ENCODE measurements around the gene GRAMD1B.

Gene GRAMD1B

GRCh38 chr11:123594921-123595320 lies 164.9 kb downstream of the GRAMD1B start:
- no peak for DNase-seq

DNA sequence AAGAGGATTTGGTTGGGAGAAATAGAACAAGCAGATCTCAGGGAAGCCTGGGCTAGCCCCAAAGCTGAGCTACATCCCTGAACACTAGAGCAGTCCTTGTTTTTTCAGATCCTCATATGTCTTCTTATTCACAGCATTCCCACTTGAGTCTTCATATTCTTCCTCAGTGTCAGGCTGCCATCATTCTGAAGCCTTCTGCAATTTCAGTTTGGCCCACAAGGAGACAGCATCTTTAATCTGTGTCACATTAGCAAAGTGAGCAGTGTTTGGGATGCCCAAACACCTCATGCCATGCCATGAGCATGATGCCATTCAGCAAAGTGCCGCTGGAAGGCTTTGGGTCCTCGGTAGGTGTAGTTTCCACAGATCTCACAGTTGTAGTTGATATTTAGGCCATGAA lies 167.8 kb downstream of the GRAMD1B start:
- no peak for DNase-seq

DNA sequence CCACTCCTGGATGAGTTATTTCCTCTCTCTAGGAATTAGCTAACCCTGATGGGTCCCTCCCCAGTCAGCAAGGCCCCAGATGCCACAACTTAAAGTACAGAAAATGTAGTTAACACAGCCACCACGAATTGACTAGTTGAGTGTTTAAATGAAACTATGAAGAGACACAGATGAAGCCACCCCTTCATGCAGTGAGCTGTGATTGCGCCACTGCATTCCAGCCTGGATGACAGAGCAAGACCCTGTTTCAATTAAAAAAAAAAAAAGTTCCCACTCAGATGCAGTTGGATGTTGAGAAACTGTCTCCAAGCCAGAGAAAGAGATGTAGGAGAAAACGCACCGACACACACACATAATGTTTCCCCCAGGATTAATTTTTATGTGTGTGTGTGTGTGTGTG lies 171.1 kb downstream of the GRAMD1B start:
- no peak for DNase-seq

GRCh38 chr11:123601743-123602142 lies 171.7 kb downstream of the GRAMD1B start:
- DNase-seq, result no peak

DNA sequence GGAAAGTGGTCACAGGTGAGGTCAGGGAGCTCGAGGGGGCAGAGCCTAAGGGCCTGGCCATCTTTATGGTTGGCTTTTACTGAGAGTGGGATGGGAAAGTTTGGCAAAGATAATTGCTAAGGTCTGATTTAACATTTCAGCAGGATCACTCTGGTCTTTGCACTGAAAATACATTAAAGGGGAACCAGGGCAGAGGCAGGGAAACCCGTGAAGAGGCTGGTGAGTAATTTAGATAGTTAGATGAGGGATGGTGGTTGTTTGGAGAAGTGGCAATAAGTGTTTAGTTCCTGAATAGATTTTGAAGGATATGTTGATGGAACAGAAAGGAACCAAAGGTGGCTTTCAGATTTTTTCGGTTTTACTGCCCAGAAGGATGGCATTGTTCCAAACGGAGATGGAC lies 173.6 kb downstream of the GRAMD1B start:
- no peak for DNase-seq

DNA sequence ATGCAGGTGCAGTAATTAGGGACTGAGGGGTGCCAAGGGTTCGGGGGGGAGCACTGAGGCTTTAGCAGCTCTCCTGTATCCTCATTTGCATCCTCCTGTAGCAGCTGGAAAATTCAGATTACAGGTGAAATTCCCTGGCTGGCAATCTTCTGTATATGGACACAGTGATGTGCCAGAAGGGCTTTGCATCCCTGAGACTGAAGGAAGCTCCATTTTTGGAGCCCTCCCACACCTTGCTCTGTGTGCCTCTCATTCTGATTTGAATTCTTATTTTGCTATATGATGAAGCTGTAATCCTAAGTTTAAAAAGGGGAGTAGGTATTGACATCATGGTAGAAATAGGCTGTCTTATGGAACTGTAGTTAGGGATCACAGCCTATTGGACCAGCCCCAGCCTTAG lies 177.7 kb downstream of the GRAMD1B start:
- no peak for DNase-seq

- no peak for DNase-seq
These were observed 178.3 kb downstream of the GRAMD1B start for GRCh38 chr11:123608371-123608770.

GRCh38 chr11:123608945-123609344 lies 178.9 kb downstream of the GRAMD1B start:
- DNase-seq, result no peak

- no peak for DNase-seq
These were observed 181.6 kb downstream of the GRAMD1B start for GRCh38 chr11:123611698-123612097.

GRCh38 chr11:123616505-123617198 lies 186.6 kb downstream of the GRAMD1B start:
- DNase-seq, result no peak

GRCh38 chr11:123622576-123622975 lies 192.5 kb downstream of the GRAMD1B start:
- no peak for DNase-seq

DNA sequence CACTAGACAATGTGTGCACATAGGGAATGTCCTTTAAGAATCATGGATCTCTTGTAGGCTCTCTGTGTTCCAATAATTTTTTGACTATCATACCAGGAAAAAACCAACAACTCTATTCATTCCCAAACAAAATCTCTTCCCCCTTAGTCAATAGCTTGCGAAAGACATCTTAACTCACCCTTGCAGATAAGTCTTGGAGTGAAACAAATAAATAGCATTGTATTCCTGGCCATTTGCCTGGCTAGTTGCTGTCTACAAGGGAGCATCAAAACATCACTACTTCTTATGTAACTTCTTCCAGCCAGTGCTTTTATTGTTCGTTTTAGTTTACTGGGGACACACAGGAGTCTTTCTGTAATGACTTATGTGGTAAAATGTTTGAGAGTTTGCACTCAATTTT lies 194.9 kb downstream of the GRAMD1B start:
- no peak for DNase-seq

DNA sequence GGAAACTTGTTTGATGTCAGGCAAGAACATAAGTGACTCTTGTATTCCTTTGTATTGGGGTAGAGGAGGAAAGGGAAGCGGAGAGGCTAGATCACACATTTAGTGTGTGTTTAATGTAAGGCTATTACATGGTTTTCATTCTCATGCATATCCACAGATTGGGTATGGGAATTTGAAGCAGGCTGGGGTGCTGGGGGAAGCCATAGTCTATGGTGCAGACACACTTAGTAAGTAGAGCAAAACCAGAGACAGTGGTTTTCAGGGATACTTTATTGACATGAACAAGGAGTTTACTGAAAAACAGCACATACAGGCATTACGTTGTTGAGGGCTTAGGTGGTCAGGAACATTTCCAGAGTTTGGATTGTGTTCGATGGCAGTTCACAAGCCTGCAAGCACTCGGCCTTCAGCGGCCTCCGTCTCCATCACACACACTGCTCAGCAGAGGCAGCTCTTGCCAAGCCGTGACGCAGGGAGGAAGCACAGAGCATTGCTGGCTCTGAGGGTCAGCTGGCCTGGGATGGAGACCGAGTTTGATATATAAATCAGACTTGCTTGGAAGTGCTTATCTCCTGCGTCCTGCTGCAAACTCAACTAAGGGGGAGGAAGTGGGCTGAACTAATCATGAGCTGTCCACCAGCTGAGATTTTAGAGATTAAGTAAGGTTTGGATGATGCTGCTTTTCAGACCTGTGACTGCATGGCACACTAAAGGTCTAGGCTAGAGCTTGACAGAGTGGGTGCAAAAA lies 199.0 kb downstream of the GRAMD1B start:
- DNase-seq, result no peak

- DNase-seq, result no peak
These were observed 200.1 kb downstream of the GRAMD1B start for GRCh38 chr11:123630126-123630608.

- DNase-seq, result no peak
These were observed 210.0 kb downstream of the GRAMD1B start for GRCh38 chr11:123640029-123640428.

GRCh38 chr11:123640677-123641494 lies 210.8 kb downstream of the GRAMD1B start:
- DNase-seq, result no peak

DNA sequence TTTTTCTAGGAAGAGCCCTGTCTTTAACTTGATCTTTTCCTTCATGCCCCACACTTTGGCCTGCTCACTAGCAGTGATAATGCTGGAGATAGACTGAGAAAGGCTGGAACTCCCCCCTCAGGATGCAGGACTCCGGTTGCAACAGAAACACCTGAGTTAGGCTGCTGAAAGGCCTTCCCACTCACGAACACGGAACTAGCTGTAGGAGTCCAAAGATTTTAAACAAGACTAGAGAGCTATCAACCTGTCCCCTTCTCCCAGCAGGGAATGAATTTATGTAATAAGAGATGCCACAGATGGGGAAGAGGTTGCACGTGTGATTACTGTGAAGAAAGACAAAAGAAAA lies 211.4 kb downstream of the GRAMD1B start:
- no peak for DNase-seq

- no peak for DNase-seq
These were observed 212.4 kb downstream of the GRAMD1B start for GRCh38 chr11:123642435-123642834.

- DNase-seq, result no peak
These were observed 215.4 kb downstream of the GRAMD1B start for GRCh38 chr11:123645286-123645975.

- no peak for DNase-seq
These were observed 220.8 kb downstream of the GRAMD1B start for GRCh38 chr11:123650901-123651300.

GRCh38 chr11:123652599-123652998 lies 222.5 kb downstream of the GRAMD1B start:
- no peak for DNase-seq

DNA sequence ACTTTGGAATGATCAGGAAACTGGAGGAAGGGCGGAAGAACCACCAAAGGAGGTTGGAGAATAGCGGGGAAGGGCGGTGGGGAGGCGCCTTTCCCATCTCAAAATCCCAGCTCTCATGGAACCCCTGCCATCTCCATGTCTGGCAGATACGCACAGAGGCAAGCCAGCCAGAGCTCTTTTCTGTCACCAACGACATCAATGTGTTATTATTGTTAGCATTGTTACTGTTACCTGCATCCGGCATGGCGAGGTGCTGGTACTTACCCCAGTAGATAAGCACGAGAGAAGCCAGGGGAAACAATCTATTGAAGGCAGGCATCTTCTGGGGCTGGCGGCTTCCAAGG lies 223.4 kb downstream of the GRAMD1B start:
- DNase-seq, result no peak
